KMS-11 (cell line): ENCODE data around the gene SNX5.

Experiments
- H2AFZ ChIP-seq: fragments of 200-600 bp; sonication (generic); 2 replicates; pipeline ENCODE4 v1.6.1; 2016; ENCODE audit warnings: antibody characterized with exemption, mixed run types, low read depth
- H3K27ac ChIP-seq: fragments of 200-600 bp; sonication (generic); 2 replicates; pipeline ENCODE4 v1.6.1; 2016; ENCODE audit warnings: mild to moderate bottlenecking, mixed run types
- H3K27me3 ChIP-seq: fragments of 200-600 bp; sonication (generic); 2 replicates; pipeline ENCODE4 v1.6.1; 2017; ENCODE audit warnings: mild to moderate bottlenecking, low read depth, mixed run types, moderate library complexity; ENCODE audit not compliant: insufficient read depth
- H3K36me3 ChIP-seq: fragments of 200-600 bp; sonication (generic); 2 replicates; pipeline ENCODE4 v1.6.1; 2017; ENCODE audit warnings: mild to moderate bottlenecking, mixed run types; ENCODE audit not compliant: insufficient read depth
- H3K4me1 ChIP-seq: fragments of 200-600 bp; sonication (generic); 2 replicates; pipeline ENCODE4 v1.6.1; 2016; ENCODE audit warnings: mild to moderate bottlenecking, low read depth, mixed run types; ENCODE audit not compliant: poor library complexity, severe bottlenecking
- H3K4me2 ChIP-seq: fragments of 200-600 bp; sonication (generic); 2 replicates; pipeline ENCODE4 v1.7.0; 2016; ENCODE audit warnings: mild to moderate bottlenecking, mixed run types
- H3K4me3 ChIP-seq: fragments of 200-600 bp; sonication (generic); IDR thresholded peaks from 2 replicates; pipeline ENCODE4 v1.6.1; 2017; ENCODE audit warnings: low read depth, low read length, mixed read lengths; ENCODE audit not compliant: insufficient read depth
- H3K79me2 ChIP-seq: fragments of 200-600 bp; sonication (generic); 2 replicates; pipeline ENCODE4 v1.6.1; 2016; ENCODE audit warnings: low read depth, mixed run types; ENCODE audit not compliant: insufficient read depth
- H3K9ac ChIP-seq: fragments of 200-600 bp; sonication (generic); 2 replicates; pipeline ENCODE4 v1.6.1; 2016; ENCODE audit warnings: mild to moderate bottlenecking, mixed run types
- H4K20me1 ChIP-seq: fragments of 200-600 bp; sonication (generic); 2 replicates; pipeline ENCODE4 v1.6.1; 2016; ENCODE audit warnings: mild to moderate bottlenecking, mixed run types; ENCODE audit not compliant: insufficient read depth
- CTCF ChIP-seq: fragments of 200-600 bp; sonication (generic); conservative IDR thresholded peaks from 2 replicates; pipeline ENCODE4 v1.6.1; 2017; ENCODE audit warnings: low read depth, mild to moderate bottlenecking, antibody characterized with exemption, low read length, moderate library complexity, mixed read lengths

The SNX5 gene

GRCh38 chr20:17976305-17976704 is 7.7 kb upstream of the SNX5 start:
- Histone ChIP-seq H3K36me3 (no peaks in the 10 kb centered on the region), H3K4me2 (no peak overlapping the region), H3K9ac (no peak overlapping the region), H3K27me3 (no peaks in the 10 kb centered on the region), H3K4me1 (peaks cover 15% of the 10 kb centered on the region), H3K79me2 (peaks cover 26% of the 10 kb centered on the region), H3K27ac (no peak overlapping the region), H2AFZ (no peak overlapping the region), H3K4me3 (no peak overlapping the region), H4K20me1 (no peaks in the 10 kb centered on the region)
- TF ChIP-seq CTCF, result no peak

DNA sequence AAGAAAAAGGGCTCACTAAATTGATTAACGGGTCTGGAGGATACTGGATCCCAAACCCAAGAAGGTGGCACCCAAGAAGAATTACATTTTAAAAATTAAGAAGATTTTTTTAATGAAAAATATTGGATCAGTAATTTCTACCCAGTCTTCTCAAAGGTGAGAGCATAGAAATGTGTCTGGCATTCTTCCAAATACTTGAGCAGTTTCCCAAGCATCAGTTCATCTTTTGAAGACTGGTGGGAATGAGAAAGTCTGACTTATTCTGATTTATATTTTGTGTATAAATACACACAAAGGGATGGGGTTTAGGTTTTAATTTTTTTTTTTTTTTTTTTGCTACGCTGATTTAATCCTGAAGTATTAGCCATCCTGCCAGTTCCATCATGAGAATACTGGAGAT is 3.5 kb upstream of the SNX5 start:
- no peak for TF ChIP-seq CTCF
- no peaks in the 10 kb centered on the region for H3K27me3 ChIP-seq
- H3K27ac ChIP-seq, result no peak overlapping the region
- H4K20me1 ChIP-seq, result peaks cover 4% of the 10 kb centered on the region; the same call in 1 of the 2 replicates
- H3K36me3 ChIP-seq, result no peaks in the 10 kb centered on the region
- H3K4me3 ChIP-seq, result no peak overlapping the region
- peaks cover 23% of the 10 kb centered on the region for H3K4me1 ChIP-seq
- peaks cover 63% of the 10 kb centered on the region for H3K79me2 ChIP-seq
- no peak overlapping the region for H2AFZ ChIP-seq
- no peak overlapping the region for H3K9ac ChIP-seq
- peak overlapping the region; percentile 81; the same call in 1 of the 2 replicates for H3K4me2 ChIP-seq

DNA sequence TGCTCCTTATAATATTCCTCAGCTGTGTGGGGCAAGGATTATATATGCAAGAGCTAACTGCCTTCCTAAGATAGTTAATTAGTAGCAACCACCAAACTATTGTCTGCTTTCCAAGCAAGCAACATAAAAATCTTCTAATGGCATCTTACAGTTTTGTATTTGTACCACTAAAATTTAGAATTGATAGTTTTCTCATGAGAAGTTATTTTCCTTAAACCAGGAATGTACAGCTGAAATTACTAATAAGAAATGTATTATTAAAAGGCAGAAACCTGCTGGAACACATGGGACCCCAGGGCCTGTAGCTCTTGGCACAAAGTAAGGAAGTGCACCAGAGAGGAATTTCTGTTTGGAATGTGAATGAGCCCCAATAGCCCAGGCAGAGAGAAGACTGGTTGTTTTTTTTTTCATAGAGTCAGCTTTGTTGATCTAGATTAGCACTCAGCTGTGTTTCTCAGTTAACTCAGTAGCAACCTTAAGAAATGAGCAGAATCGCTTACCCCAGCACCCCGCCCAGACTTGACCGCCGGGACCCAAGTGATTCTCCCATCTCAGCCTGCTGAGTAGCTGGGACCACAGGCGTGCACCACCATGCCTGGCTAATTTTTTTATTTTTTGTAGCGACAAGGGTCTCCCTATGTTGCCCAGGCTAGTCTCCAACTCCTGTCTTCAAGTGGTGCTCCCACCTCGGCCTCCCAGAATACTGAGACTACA is 2.9 kb upstream of the SNX5 start:
- no peaks in the 10 kb centered on the region for H3K36me3 ChIP-seq

DNA sequence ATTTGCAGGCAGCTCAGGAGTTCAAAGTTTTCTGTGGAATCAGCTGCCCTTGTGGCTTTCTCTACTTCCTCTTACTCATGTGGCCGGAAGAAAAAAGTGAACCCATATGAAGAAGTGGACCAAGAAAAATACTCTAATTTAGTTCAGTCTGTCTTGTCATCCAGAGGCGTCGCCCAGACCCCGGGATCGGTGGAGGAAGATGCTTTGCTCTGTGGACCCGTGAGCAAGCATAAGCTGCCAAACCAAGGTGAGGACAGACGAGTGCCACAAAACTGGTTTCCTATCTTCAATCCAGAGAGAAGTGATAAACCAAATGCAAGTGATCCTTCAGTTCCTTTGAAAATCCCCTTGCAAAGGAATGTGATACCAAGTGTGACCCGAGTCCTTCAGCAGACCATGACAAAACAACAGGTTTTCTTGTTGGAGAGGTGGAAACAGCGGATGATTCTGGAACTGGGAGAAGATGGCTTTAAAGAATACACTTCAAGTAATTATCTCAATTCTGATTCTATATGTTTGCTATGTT is 1.4 kb upstream of the SNX5 start:
- Histone ChIP-seq H3K79me2 (peaks cover 85% of the 10 kb centered on the region), H3K9ac (peak overlapping the region; percentile 99), H3K36me3 (no peaks in the 10 kb centered on the region), H3K4me3 (no peak overlapping the region), H3K4me1 (peaks cover 37% of the 10 kb centered on the region), H4K20me1 (peaks cover 26% of the 10 kb centered on the region), H3K27ac (peak overlapping the region; percentile 97), H2AFZ (peak overlapping the region; percentile 61; the same call in 1 of the 2 replicates), H3K27me3 (no peaks in the 10 kb centered on the region), H3K4me2 (peak overlapping the region; percentile 81)
- TF ChIP-seq CTCF, result no peak

More for the DNA sequence above, 2.9 kb upstream of the SNX5 start:
- no peak overlapping the region for H3K9ac ChIP-seq
- H3K79me2 ChIP-seq, result peaks cover 70% of the 10 kb centered on the region
- no peak for TF ChIP-seq CTCF
- peaks cover 23% of the 10 kb centered on the region for H3K4me1 ChIP-seq
- H2AFZ ChIP-seq, result no peak overlapping the region
- H3K4me2 ChIP-seq, result peak overlapping the region; percentile 81
- no peak overlapping the region for H3K4me3 ChIP-seq
- H3K27me3 ChIP-seq, result no peaks in the 10 kb centered on the region
- peaks cover 11% of the 10 kb centered on the region for H4K20me1 ChIP-seq
- no peak overlapping the region for H3K27ac ChIP-seq
